WI38 (cell line): ENCODE measurements around the gene FCMR.

Experiments used
- H3K4me3 ChIP-seq: 2 replicates; pipeline ENCODE4 v1.5.1; 2011; ENCODE audit warnings: low read depth, mild to moderate bottlenecking, control low read depth, low read length
- CTCF ChIP-seq: IDR thresholded peaks from 2 replicates; pipeline ENCODE4 v1.5.1; 2012; ENCODE audit warnings: low read depth, mild to moderate bottlenecking, control low read depth, low read length

FCMR gene

DNA sequence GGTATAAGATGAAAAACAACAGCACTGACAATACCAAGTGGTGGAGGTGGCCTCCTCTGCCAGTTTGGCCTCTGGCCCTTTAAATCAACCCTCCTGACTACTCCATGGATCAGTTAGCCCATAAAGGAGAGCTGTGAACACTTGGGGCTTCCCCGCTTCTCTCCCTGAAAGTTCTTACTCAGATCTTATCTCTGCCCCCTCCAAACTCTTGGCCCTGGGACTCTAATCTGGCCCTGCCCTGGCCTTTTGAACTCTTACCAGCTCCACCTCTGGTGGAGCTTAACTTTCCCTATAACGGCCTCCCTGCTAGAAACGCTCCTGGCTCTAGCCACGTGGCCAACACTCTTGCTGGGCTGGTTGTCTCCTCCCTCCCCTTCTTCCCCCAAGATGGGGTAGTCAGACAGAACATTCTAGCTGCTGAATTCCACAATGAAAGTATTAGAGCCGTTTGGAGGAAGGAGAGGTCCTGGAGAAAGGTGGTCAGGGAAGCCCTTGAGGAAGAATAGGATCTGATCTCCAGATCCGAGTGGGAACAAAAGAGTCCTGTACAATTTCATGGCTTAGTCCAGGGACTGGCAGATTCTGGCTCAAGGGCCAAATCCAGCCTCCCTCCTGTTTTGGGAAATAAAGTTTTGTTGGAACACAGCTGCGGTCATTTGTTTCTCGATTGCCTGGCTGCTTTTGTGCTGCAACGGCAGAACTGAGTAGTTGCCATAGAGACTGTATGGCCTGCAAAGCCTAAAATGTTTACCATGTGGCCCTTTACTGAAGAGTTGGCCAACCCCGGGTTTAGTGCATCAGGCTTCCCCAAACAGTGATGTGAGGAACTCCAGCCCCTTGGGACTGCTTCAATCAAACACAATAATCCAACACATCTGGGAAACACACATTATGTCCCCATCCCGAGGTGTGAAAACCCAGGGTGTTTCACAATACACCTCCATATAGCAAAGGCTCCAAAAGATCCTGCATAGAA is 34.0 kb upstream of the FCMR start:
- no peak overlapping the region for H3K4me3 ChIP-seq
- no peak for TF ChIP-seq CTCF

GRCh38 chr1:206954459-206955342 is 33.0 kb upstream of the FCMR start:
- H3K4me3 ChIP-seq: no peak overlapping the region
- TF ChIP-seq CTCF: no peak

DNA sequence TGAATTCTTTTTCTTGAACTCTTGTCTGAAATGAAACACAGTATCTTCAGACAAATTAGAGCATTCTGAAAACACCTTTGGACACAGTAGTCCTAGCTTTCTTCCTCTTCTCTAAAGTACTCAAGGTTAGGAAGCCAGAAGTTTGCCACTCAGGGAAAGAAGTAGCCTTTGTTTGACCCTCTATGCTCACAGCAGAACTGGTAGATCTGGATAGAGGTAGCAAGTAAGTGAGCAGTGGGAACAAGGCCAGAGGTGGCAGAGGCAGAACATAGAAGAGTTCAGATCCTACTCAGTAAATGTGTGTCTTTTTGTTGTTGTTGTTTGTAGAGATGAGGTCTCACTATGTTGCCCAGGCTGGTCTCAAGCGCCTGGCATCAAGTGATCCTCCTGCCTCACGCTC is 31.9 kb upstream of the FCMR start:
- no peak for TF ChIP-seq CTCF
- H3K4me3 ChIP-seq: no peak overlapping the region

- no peak overlapping the region for H3K4me3 ChIP-seq
- TF ChIP-seq CTCF: no peak
Observed at GRCh38 chr1:206953126-206953525, 31.4 kb upstream of the FCMR start.

GRCh38 chr1:206952171-206952570 is 30.4 kb upstream of the FCMR start:
- no peak overlapping the region for H3K4me3 ChIP-seq
- TF ChIP-seq CTCF: no peak

GRCh38 chr1:206951318-206952100 is 29.8 kb upstream of the FCMR start:
- TF ChIP-seq CTCF: no peak
- H3K4me3 ChIP-seq: no peak overlapping the region
